Measurements from ENCODE around the gene TMEM221. TPM values are rescaled to one million over a fixed set of nuclear protein-coding genes. Genes with fewer than 3 reads are reported as not detected.
A peak's percentile ranks its signal among the peaks of the same experiment; 100 is the strongest.

Gene TMEM221
- total and polyA plus RNA-seq, 10 of the 15 experiments (the other 5 are each of a cell fraction or from before 2014, with no cell fraction given): 0.04 to 0.24 TPM; not detected in 8

DNA sequence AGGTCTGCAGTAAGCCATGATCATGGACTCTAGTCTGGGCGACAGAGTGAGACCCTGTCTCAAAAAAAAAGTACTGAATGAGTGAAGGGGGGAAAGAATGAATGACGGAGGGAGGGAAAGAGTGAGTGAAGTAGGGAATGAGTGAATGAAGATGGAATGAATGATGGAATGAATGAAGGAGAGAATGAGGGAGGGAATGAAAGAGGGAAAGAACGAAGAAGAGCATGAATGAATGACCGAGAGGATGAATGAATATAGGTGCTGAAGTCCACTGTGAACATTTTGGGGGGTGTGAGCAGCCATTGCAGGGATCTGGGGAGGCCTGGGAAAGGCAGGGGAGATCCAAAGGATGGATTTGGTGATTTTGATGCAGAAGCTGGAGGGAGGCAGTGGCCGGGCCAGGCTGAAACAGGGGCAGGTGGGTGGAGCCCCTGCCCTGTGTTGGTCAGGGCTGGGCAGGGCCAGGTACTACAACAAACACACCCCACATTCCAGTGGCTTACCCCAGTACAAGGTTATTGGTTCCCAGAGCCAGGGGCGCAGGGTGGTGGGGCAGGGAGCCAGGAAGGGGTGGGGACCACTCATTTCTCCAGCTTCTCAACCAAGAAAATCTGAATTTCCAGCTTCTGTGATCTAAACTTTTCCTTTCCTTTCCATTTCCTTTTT is 36.2 kb upstream of the TMEM221 start:
- DNase-seq (ENCODE audit: low read depth, low spot score) (no peak), ATAC-seq (no peak), FAIRE-seq (no peak)
- Histone ChIP-seq H3K79me2 (ENCODE audit: control insufficient read depth, insufficient read depth, low read length) (no peaks in the 10 kb centered on the region), H3K4me1 (ENCODE audit: control insufficient read depth, insufficient read depth, low read length) (peaks cover 6% of the 10 kb centered on the region), H3K36me3 (ENCODE audit: control insufficient read depth in 2 of 2, insufficient read depth in 2 of 2, low read length in 1 of 2) (no peaks in the 10 kb centered on the region), H3K4me3 (no peak overlapping the region), H3K9ac (ENCODE audit: control insufficient read depth, insufficient read depth, low read length) (no peak overlapping the region), H3K27me3 (replicated peaks in 1 of 2; ENCODE audit: control insufficient read depth in 2 of 2, insufficient read depth in 2 of 2, low read length in 1 of 2) (no peaks in the 10 kb centered on the region), H3K4me2 (ENCODE audit: control insufficient read depth, insufficient read depth) (no peak overlapping the region), H2AFZ (ENCODE audit: control insufficient read depth, low read depth, low read length) (no peak overlapping the region), H3K27ac (ENCODE audit: control insufficient read depth, insufficient read depth) (no peak overlapping the region), H4K20me1 (ENCODE audit: control insufficient read depth, insufficient read depth) (no peaks in the 10 kb centered on the region), H3K9me3 (replicated peaks; ENCODE audit: control insufficient read depth, insufficient read depth, low read length) (no peaks in the 10 kb centered on the region)
- POLR2A ChIA-PET: interaction anchor here (0.6 kb wide), 1 partner anchor 7 kb away, joined by 5 read pairs; no protein-coding TSS in a partner anchor
- in situ Hi-C loops (cut with MboI) (no loop called here), intact Hi-C loops (cut with micrococcal nuclease; ENCODE audit: unreplicated experiment) (no loop called here)
- no TSS peak for BruUV-seq (replicated peaks)
- SMC1A ChIA-PET (ENCODE audit: uncharacterized antibody, unreplicated experiment): no interaction called here
- CTCF ChIA-PET: no interaction called here
- TF ChIP-seq ZNF24 (IDR thresholded peaks at IDR 0.05) (peak; percentile 79; the same call in 1 of the 2 replicates), TAF1 (IDR thresholded peaks at IDR 0.05; ENCODE audit: borderline replicate concordance, low read depth, low read length) (no peak)
- WGBS (ENCODE audit: insufficient coverage, insufficient replicate concordance, low lambda C conversion rate, missing lambda C conversion rate): 49% methylated on average over 6 of the region's 6 CpGs
- RAD21 ChIA-PET (ENCODE audit: unreplicated experiment): no interaction called here

DNA sequence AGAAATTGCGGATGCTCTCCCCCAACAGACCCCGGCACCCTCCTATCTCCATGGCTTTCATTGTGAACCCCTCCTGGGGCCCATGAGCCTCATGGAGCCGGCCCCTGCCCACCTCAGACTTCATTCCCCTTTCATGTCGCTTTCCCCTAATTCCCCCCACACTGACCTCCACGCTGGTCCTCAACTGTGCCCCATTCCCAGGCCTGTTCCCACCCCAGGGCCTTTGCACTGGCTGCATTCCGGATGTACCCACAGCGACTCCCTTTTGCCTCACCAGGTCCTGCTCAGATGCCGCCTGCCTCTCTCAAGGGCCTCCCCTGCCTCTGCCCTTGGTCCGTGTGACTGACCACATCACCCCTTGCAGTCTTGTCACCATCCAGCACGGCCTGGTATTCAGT is 35.1 kb upstream of the TMEM221 start:
- SMC1A ChIA-PET (ENCODE audit: uncharacterized antibody, unreplicated experiment): no interaction called here
- no peak overlapping the region for H3K27ac ChIP-seq (ENCODE audit: control insufficient read depth, insufficient read depth)
- H3K4me3 ChIP-seq: no peak overlapping the region
- RAD21 ChIA-PET (ENCODE audit: unreplicated experiment): no interaction called here
- no peak overlapping the region for H2AFZ ChIP-seq (ENCODE audit: control insufficient read depth, low read depth, low read length)
- no peaks in the 10 kb centered on the region for H3K9me3 ChIP-seq (replicated peaks; ENCODE audit: control insufficient read depth, insufficient read depth, low read length)
- no peak for DNase-seq (ENCODE audit: low read depth, low spot score)
- intact Hi-C loops (cut with micrococcal nuclease; ENCODE audit: unreplicated experiment) (no loop called here), in situ Hi-C loops (cut with MboI) (no loop called here)
- no peak overlapping the region for H3K4me2 ChIP-seq (ENCODE audit: control insufficient read depth, insufficient read depth)
- no peaks in the 10 kb centered on the region for H3K79me2 ChIP-seq (ENCODE audit: control insufficient read depth, insufficient read depth, low read length)
- no peak for TF ChIP-seq YBX1 (IDR thresholded peaks at IDR 0.05)
- no peak for TF ChIP-seq BCL3 (IDR thresholded peaks at IDR 0.05; ENCODE audit: borderline replicate concordance, insufficient read depth, low read depth, low read length, poor library complexity, severe bottlenecking)
- TF ChIP-seq, protein P1, sequence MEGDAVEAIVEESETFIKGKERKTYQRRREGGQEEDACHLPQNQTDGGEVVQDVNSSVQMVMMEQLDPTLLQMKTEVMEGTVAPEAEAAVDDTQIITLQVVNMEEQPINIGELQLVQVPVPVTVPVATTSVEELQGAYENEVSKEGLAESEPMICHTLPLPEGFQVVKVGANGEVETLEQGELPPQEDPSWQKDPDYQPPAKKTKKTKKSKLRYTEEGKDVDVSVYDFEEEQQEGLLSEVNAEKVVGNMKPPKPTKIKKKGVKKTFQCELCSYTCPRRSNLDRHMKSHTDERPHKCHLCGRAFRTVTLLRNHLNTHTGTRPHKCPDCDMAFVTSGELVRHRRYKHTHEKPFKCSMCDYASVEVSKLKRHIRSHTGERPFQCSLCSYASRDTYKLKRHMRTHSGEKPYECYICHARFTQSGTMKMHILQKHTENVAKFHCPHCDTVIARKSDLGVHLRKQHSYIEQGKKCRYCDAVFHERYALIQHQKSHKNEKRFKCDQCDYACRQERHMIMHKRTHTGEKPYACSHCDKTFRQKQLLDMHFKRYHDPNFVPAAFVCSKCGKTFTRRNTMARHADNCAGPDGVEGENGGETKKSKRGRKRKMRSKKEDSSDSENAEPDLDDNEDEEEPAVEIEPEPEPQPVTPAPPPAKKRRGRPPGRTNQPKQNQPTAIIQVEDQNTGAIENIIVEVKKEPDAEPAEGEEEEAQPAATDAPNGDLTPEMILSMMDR (IDR thresholded peaks at IDR 0.05 in 2 of 3, conservative IDR thresholded peaks at IDR 0.05 in 1 of 3; ENCODE audit: control insufficient read depth in 2 of 3, extremely low read depth in 1 of 3, insufficient read depth in 1 of 3, low read depth in 3 of 3, low read length in 3 of 3): no peak
- no peak for TF ChIP-seq MTA2 (IDR thresholded peaks at IDR 0.05; ENCODE audit: low read depth)
- no peak for TF ChIP-seq RAD21 (IDR thresholded peaks at IDR 0.05; ENCODE audit: insufficient read depth, low read depth, low read length)
- TF ChIP-seq KDM1A (IDR thresholded peaks at IDR 0.05; ENCODE audit: borderline replicate concordance): no peak
- no peak for TF ChIP-seq EP300 (IDR thresholded peaks at IDR 0.05; ENCODE audit: borderline replicate concordance in 1 of 2, control insufficient read depth in 1 of 2, low read depth in 2 of 2, low read length in 2 of 2)
- TF ChIP-seq, protein P2, sequence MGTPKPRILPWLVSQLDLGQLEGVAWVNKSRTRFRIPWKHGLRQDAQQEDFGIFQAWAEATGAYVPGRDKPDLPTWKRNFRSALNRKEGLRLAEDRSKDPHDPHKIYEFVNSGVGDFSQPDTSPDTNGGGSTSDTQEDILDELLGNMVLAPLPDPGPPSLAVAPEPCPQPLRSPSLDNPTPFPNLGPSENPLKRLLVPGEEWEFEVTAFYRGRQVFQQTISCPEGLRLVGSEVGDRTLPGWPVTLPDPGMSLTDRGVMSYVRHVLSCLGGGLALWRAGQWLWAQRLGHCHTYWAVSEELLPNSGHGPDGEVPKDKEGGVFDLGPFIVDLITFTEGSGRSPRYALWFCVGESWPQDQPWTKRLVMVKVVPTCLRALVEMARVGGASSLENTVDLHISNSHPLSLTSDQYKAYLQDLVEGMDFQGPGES (IDR thresholded peaks at IDR 0.05): no peak
- FAIRE-seq: no peak
- ATAC-seq: no peak
- H3K4me1 ChIP-seq (ENCODE audit: control insufficient read depth, insufficient read depth, low read length): peaks cover 3% of the 10 kb centered on the region
- no peaks in the 10 kb centered on the region for H4K20me1 ChIP-seq (ENCODE audit: control insufficient read depth, insufficient read depth)
- CTCF ChIA-PET: interaction anchor here (0.9 to 1.2 kb wide), 2 partner anchors 13 to 98 kb away, joined by 3 to 5 read pairs; no protein-coding TSS in a partner anchor
- WGBS (ENCODE audit: insufficient coverage, insufficient replicate concordance, low lambda C conversion rate, missing lambda C conversion rate): 54% methylated on average over 10 of the region's 10 CpGs
- no peaks in the 10 kb centered on the region for H3K36me3 ChIP-seq (ENCODE audit: control insufficient read depth in 2 of 2, insufficient read depth in 2 of 2, low read length in 1 of 2)
- no TSS peak for BruUV-seq (replicated peaks)
- H3K27me3 ChIP-seq (replicated peaks in 1 of 2; ENCODE audit: control insufficient read depth in 2 of 2, insufficient read depth in 2 of 2, low read length in 1 of 2): no peaks in the 10 kb centered on the region
- POLR2A ChIA-PET: no interaction called here
- H3K9ac ChIP-seq (ENCODE audit: control insufficient read depth, insufficient read depth, low read length): no peak overlapping the region
